ENCODE data around the gene CTNNA3. TPM values are rescaled to one million over a fixed set of nuclear protein-coding genes. Genes with fewer than 3 reads are reported as not detected.

CTNNA3 gene
- total RNA-seq, 1 donor from 2014 or later = 3.3 TPM

GRCh38 chr10:65893676-65894075 is 1802.3 kb downstream of the CTNNA3 start:
- no peaks in the 10 kb centered on the region for H3K27me3 Mint-ChIP-seq (ENCODE audit: unreplicated experiment)
- no peak for TF ChIP-seq CTCF (IDR thresholded peaks at IDR 0.05; ENCODE audit: partially characterized antibody, unreplicated experiment)
- no peak overlapping the region for H3K27ac Mint-ChIP-seq (ENCODE audit: unreplicated experiment)
- H3K4me3 Mint-ChIP-seq (ENCODE audit: unreplicated experiment) = no peak overlapping the region
- H3K4me1 Mint-ChIP-seq (ENCODE audit: low read depth, unreplicated experiment) = no peaks in the 10 kb centered on the region
- no peaks in the 10 kb centered on the region for H3K36me3 Mint-ChIP-seq (ENCODE audit: unreplicated experiment)
- peaks cover 2% of the 10 kb centered on the region for H3K9me3 Mint-ChIP-seq (ENCODE audit: unreplicated experiment)
- no peak for DNase-seq

- H3K9me3 Mint-ChIP-seq (ENCODE audit: unreplicated experiment) = peaks cover 2% of the 10 kb centered on the region
- H3K4me3 Mint-ChIP-seq (ENCODE audit: unreplicated experiment) = no peak overlapping the region
- no peaks in the 10 kb centered on the region for H3K27me3 Mint-ChIP-seq (ENCODE audit: unreplicated experiment)
- DNase-seq = no peak
- H3K4me1 Mint-ChIP-seq (ENCODE audit: low read depth, unreplicated experiment) = no peaks in the 10 kb centered on the region
- H3K27ac Mint-ChIP-seq (ENCODE audit: unreplicated experiment) = no peak overlapping the region
- TF ChIP-seq CTCF (IDR thresholded peaks at IDR 0.05; ENCODE audit: partially characterized antibody, unreplicated experiment) = no peak
- no peaks in the 10 kb centered on the region for H3K36me3 Mint-ChIP-seq (ENCODE audit: unreplicated experiment)
Measured at GRCh38 chr10:65892284-65892683, 1803.7 kb downstream of the CTNNA3 start.

- no peak for TF ChIP-seq CTCF (IDR thresholded peaks at IDR 0.05; ENCODE audit: partially characterized antibody, unreplicated experiment)
- Mint-ChIP-seq H3K27me3 (ENCODE audit: unreplicated experiment) (no peaks in the 10 kb centered on the region), H3K27ac (ENCODE audit: unreplicated experiment) (no peak overlapping the region), H3K9me3 (ENCODE audit: unreplicated experiment) (peaks cover 2% of the 10 kb centered on the region), H3K4me3 (ENCODE audit: unreplicated experiment) (no peak overlapping the region), H3K4me1 (ENCODE audit: low read depth, unreplicated experiment) (no peaks in the 10 kb centered on the region), H3K36me3 (ENCODE audit: unreplicated experiment) (no peaks in the 10 kb centered on the region)
- no peak for DNase-seq
Measured at GRCh38 chr10:65891073-65891981, 1804.7 kb downstream of the CTNNA3 start.

GRCh38 chr10:65864529-65864928 is 1831.5 kb downstream of the CTNNA3 start:
- no peak overlapping the region for H3K27ac Mint-ChIP-seq (ENCODE audit: unreplicated experiment)
- H3K4me1 Mint-ChIP-seq (ENCODE audit: low read depth, unreplicated experiment) = no peaks in the 10 kb centered on the region
- H3K36me3 Mint-ChIP-seq (ENCODE audit: unreplicated experiment) = no peaks in the 10 kb centered on the region
- TF ChIP-seq CTCF (IDR thresholded peaks at IDR 0.05; ENCODE audit: partially characterized antibody, unreplicated experiment) = no peak
- no peaks in the 10 kb centered on the region for H3K9me3 Mint-ChIP-seq (ENCODE audit: unreplicated experiment)
- no peak overlapping the region for H3K4me3 Mint-ChIP-seq (ENCODE audit: unreplicated experiment)
- no peak for DNase-seq
- no peaks in the 10 kb centered on the region for H3K27me3 Mint-ChIP-seq (ENCODE audit: unreplicated experiment)

GRCh38 chr10:65864036-65864435 is 1832.0 kb downstream of the CTNNA3 start:
- DNase-seq = no peak
- H3K4me3 Mint-ChIP-seq (ENCODE audit: unreplicated experiment) = no peak overlapping the region
- H3K27ac Mint-ChIP-seq (ENCODE audit: unreplicated experiment) = no peak overlapping the region

More at GRCh38 chr10:65864036-65864435, 1832.0 kb downstream of the CTNNA3 start:
- TF ChIP-seq CTCF (IDR thresholded peaks at IDR 0.05; ENCODE audit: partially characterized antibody, unreplicated experiment) = no peak
- no peaks in the 10 kb centered on the region for H3K36me3 Mint-ChIP-seq (ENCODE audit: unreplicated experiment)
- H3K27me3 Mint-ChIP-seq (ENCODE audit: unreplicated experiment) = no peaks in the 10 kb centered on the region
- H3K4me1 Mint-ChIP-seq (ENCODE audit: low read depth, unreplicated experiment) = no peaks in the 10 kb centered on the region
- H3K9me3 Mint-ChIP-seq (ENCODE audit: unreplicated experiment) = no peaks in the 10 kb centered on the region
